ENCODE measurements around the gene RAP1GAP2. TPM values are rescaled to one million over a fixed set of nuclear protein-coding genes. Genes with fewer than 3 reads are reported as not detected.

The RAP1GAP2 gene
- total RNA-seq, 4 donors from 2014 or later, result 30.6 to 60.2 (median 41.9) TPM

- Histone ChIP-seq H3K4me3 (no peak overlapping the region), H3K9me3 (no peaks in the 10 kb centered on the region), H3K36me3 (no peaks in the 10 kb centered on the region), H3K27ac (peak overlapping the region in 3 of 4 donors; percentile 32 to 65 (median 61)), H3K27me3 (no peaks in the 10 kb centered on the region), H3K4me1 (peaks cover 0 to 13% (median 0%) of the 10 kb centered on the region in 4 donors)
- TF ChIP-seq POLR2A (IDR thresholded peaks at IDR 0.05), result peak in 1 of 2 donors; percentile 42
- TF ChIP-seq CTCF (IDR thresholded peaks at IDR 0.05), result no peak
- DNase-seq, result peak in 2 of 3 donors; percentile 75 to 85
These were observed 97.2 kb downstream of the RAP1GAP2 start for GRCh38 chr17:2893422-2893914.

GRCh38 chr17:2894782-2895181 is 98.5 kb downstream of the RAP1GAP2 start:
- Histone ChIP-seq H3K9me3 (no peaks in the 10 kb centered on the region), H3K36me3 (no peaks in the 10 kb centered on the region), H3K4me1 (peaks cover 0 to 16% (median 0%) of the 10 kb centered on the region in 4 donors), H3K27ac (peak overlapping the region in 1 of 4 donors; percentile 30), H3K27me3 (no peaks in the 10 kb centered on the region), H3K4me3 (no peak overlapping the region)
- DNase-seq, result peak in 2 of 3 donors; percentile 63 to 66
- TF ChIP-seq POLR2A (IDR thresholded peaks at IDR 0.05) (no peak), CTCF (IDR thresholded peaks at IDR 0.05) (no peak)

- H3K4me1 ChIP-seq, result peaks cover 0 to 34% (median 0%) of the 10 kb centered on the region in 4 donors
- TF ChIP-seq CTCF (IDR thresholded peaks at IDR 0.05) (no peak), POLR2A (IDR thresholded peaks at IDR 0.05) (no peak)
- DNase-seq, result no peak
These were observed 101.4 kb downstream of the RAP1GAP2 start for GRCh38 chr17:2897605-2898004.

GRCh38 chr17:2898255-2898926 is 102.2 kb downstream of the RAP1GAP2 start:
- Histone ChIP-seq H3K4me1 (peaks cover 0 to 37% (median 0%) of the 10 kb centered on the region in 4 donors), H3K27me3 (no peaks in the 10 kb centered on the region), H3K9me3 (no peaks in the 10 kb centered on the region), H3K4me3 (no peak overlapping the region), H3K27ac (no peak overlapping the region), H3K36me3 (no peaks in the 10 kb centered on the region)
- peak in 1 of 3 donors; percentile 51 for DNase-seq
- TF ChIP-seq POLR2A (IDR thresholded peaks at IDR 0.05) (no peak), CTCF (IDR thresholded peaks at IDR 0.05) (no peak)

More at GRCh38 chr17:2897605-2898004, 101.4 kb downstream of the RAP1GAP2 start:
- no peaks in the 10 kb centered on the region for H3K36me3 ChIP-seq
- no peaks in the 10 kb centered on the region for H3K27me3 ChIP-seq
- H3K4me3 ChIP-seq, result no peak overlapping the region
- H3K9me3 ChIP-seq, result no peaks in the 10 kb centered on the region
- no peak overlapping the region for H3K27ac ChIP-seq

GRCh38 chr17:2899906-2900305 is 103.7 kb downstream of the RAP1GAP2 start:
- H3K4me3 ChIP-seq, result no peak overlapping the region

More at GRCh38 chr17:2899906-2900305, 103.7 kb downstream of the RAP1GAP2 start:
- Histone ChIP-seq H3K27me3 (no peaks in the 10 kb centered on the region), H3K4me1 (peaks cover 0 to 24% (median 0%) of the 10 kb centered on the region in 4 donors), H3K27ac (peak overlapping the region in 2 of 4 donors; percentile 13 to 28), H3K36me3 (no peaks in the 10 kb centered on the region), H3K9me3 (no peaks in the 10 kb centered on the region)
- no peak for DNase-seq
- no peak for TF ChIP-seq CTCF (IDR thresholded peaks at IDR 0.05)
- no peak for TF ChIP-seq POLR2A (IDR thresholded peaks at IDR 0.05)

Data from Peyer's patch (tissue), 4 donors.